SK-N-SH (cell line): Measurements from ENCODE around the gene OR2G3. TPM values are rescaled to one million over a fixed set of nuclear protein-coding genes. Genes with fewer than 3 reads are reported as not detected.

Source experiments
- CTCF ChIA-PET: fragments of 300-600, 350-600 bp; formaldehyde crosslinking; extraction: SDS; loops from one replicate; lab custom pipeline; 2021; lab: Yijun Ruan, JAX
- POLR2A ChIA-PET: fragments of 350-600 bp; sonication (Branson Sonifier 250); formaldehyde crosslinking; extraction: SDS; loops from one replicate; lab custom pipeline; 2020; ENCODE audit warnings: antibody characterized with exemption, inconsistent platforms; lab: Yijun Ruan, JAX
- DNase-seq: peaks from one replicate; pipeline ENCODE4 v3.0.0; 2012
- H2AFZ ChIP-seq: fragments of 200-600 bp; sonication (generic); 2 replicates; pipeline ENCODE4 v1.8.1; 2016; ENCODE audit warnings: antibody characterized with exemption, mild to moderate bottlenecking, low read depth
- H3F3A ChIP-seq: fragments of 200-600 bp; sonication (generic); replicated peaks from 2 replicates; pipeline ENCODE3; 2016; ENCODE audit warnings: antibody characterized with exemption, mild to moderate bottlenecking; ENCODE audit not compliant: insufficient read depth
- H3K27ac ChIP-seq, 2 experiments: fragments of 200-500 bp in 1 of 2; fragments of 200-600 bp in 1 of 2; sonication (Bioruptor generic) in 1 of 2; sonication (generic), shearing (Covaris generic) in 1 of 2; 2 replicates each; pipeline versions ENCODE4 v1.5.1 to v1.6.1; 2014 to 2016; ENCODE audit warnings: low read depth in 2 of 2, inconsistent platforms in 1 of 2, low read length in 1 of 2, mild to moderate bottlenecking in 1 of 2, mixed read lengths in 1 of 2
- H3K27me3 ChIP-seq: fragments of 200-600 bp; sonication (generic), shearing (Covaris generic); 2 replicates; pipeline ENCODE4 v1.6.1; 2016; ENCODE audit warnings: mixed run types; ENCODE audit not compliant: insufficient read depth
- H3K36me3 ChIP-seq, 2 experiments: fragments of 200-500 bp in 1 of 2; fragments of 200-600 bp in 1 of 2; sonication (Bioruptor generic) in 1 of 2; sonication (generic) in 1 of 2; replicated peaks in 1 of 2; 2 replicates each; pipeline versions ENCODE3 to v1.5.1; 2014 to 2016; ENCODE audit warnings: low read length in 1 of 2, mild to moderate bottlenecking in 1 of 2; ENCODE audit not compliant: insufficient read depth in 2 of 2, control insufficient read depth in 1 of 2
- H3K4me1 ChIP-seq, 2 experiments: fragments of 200-500 bp in 1 of 2; fragments of 200-600 bp in 1 of 2; sonication (Bioruptor generic) in 1 of 2; sonication (generic), shearing (Covaris generic) in 1 of 2; 2 replicates each; pipeline versions ENCODE4 v1.5.1 to v1.6.1; 2014 to 2016; ENCODE audit warnings: low read depth in 1 of 2, low read length in 1 of 2, mixed run types in 1 of 2; ENCODE audit not compliant: insufficient read depth in 2 of 2, control insufficient read depth in 1 of 2
- H3K4me2 ChIP-seq: fragments of 200-600 bp; sonication (generic), shearing (Covaris generic); 2 replicates; pipeline ENCODE4 v1.6.1; 2017; ENCODE audit warnings: mixed run types
- H3K4me3 ChIP-seq, 2 experiments: fragments of 200-500 bp in 1 of 2; fragments of 200-600 bp in 1 of 2; sonication (Bioruptor generic) in 1 of 2; sonication (generic), shearing (Covaris generic) in 1 of 2; 2 replicates each; pipeline versions ENCODE4 v1.5.1 to v1.8.1; 2014 to 2016; ENCODE audit warnings: low read depth in 2 of 2, inconsistent platforms in 1 of 2, low read length in 1 of 2, mild to moderate bottlenecking in 1 of 2, mixed read lengths in 1 of 2, moderate library complexity in 1 of 2
- H3K79me2 ChIP-seq: fragments of 200-600 bp; sonication (generic); 2 replicates; pipeline ENCODE4 v1.8.1; 2017; ENCODE audit warnings: mild to moderate bottlenecking; ENCODE audit not compliant: insufficient read depth
- H3K9ac ChIP-seq: fragments of 200-600 bp; sonication (generic); 2 replicates; pipeline ENCODE4 v1.6.1; 2017; ENCODE audit warnings: mixed run types
- H3K9me2 ChIP-seq: fragments of 200-600 bp; sonication (generic); 2 replicates; pipeline ENCODE4 v1.6.1; 2017; ENCODE audit warnings: mixed run types
- H3K9me3 ChIP-seq: fragments of 200-600 bp; sonication (generic); 2 replicates; pipeline ENCODE4 v1.6.1; 2017; ENCODE audit warnings: mixed run types, mild to moderate bottlenecking, moderate library complexity
- H4K20me1 ChIP-seq: fragments of 200-600 bp; sonication (generic); 2 replicates; pipeline ENCODE4 v1.6.1; 2017; ENCODE audit warnings: mild to moderate bottlenecking, mixed run types; ENCODE audit not compliant: insufficient read depth
- CHD2 ChIP-seq: fragments of 150-350 bp; IDR thresholded peaks from 2 replicates; pipeline ENCODE4 v1.6.1; 2018; ENCODE audit warnings: low read length; ENCODE audit not compliant: partially characterized antibody
- CTCF ChIP-seq: fragments of 200-600 bp; sonication (generic); IDR thresholded peaks from 2 replicates; pipeline ENCODE4 v1.6.1; 2017; ENCODE audit warnings: antibody characterized with exemption, mild to moderate bottlenecking, moderate library complexity
- ELF1 ChIP-seq: IDR thresholded peaks from 2 replicates; pipeline ENCODE4 v1.4.0; 2012
- GABPA ChIP-seq: IDR thresholded peaks from 2 replicates; pipeline ENCODE4 v1.4.0; 2012; ENCODE audit warnings: low read depth, mild to moderate bottlenecking
- IRF3 ChIP-seq: fragments of 150-350 bp; IDR thresholded peaks from 2 replicates; pipeline ENCODE4 v1.6.1; 2016; ENCODE audit warnings: mild to moderate bottlenecking, low read depth, low read length
- JUND ChIP-seq: IDR thresholded peaks from 2 replicates; pipeline ENCODE4 v1.4.0; 2012
- MAX ChIP-seq: IDR thresholded peaks from 2 replicates; pipeline ENCODE4 v1.4.0; 2012; ENCODE audit warnings: low read depth
- MEF2A ChIP-seq: IDR thresholded peaks from 2 replicates; pipeline ENCODE4 v1.4.0; 2012; ENCODE audit warnings: low read depth, borderline replicate concordance
- MXI1 ChIP-seq: IDR thresholded peaks from 2 replicates; pipeline ENCODE4 v1.6.1; 2012; ENCODE audit warnings: mild to moderate bottlenecking, low read depth, low read length, improper control_type of control experiment
- NFIC ChIP-seq: IDR thresholded peaks from 2 replicates; pipeline ENCODE4 v1.4.0; 2012; ENCODE audit warnings: borderline replicate concordance
- NRF1 ChIP-seq: IDR thresholded peaks from 2 replicates; pipeline ENCODE4 v1.6.1; 2012; ENCODE audit warnings: low read depth, mild to moderate bottlenecking, low read length
- PBX3 ChIP-seq: IDR thresholded peaks from 2 replicates; pipeline ENCODE4; 2012
- RAD21 ChIP-seq: IDR thresholded peaks from 2 replicates; pipeline ENCODE4 v1.6.1; 2012; ENCODE audit warnings: mild to moderate bottlenecking, low read length
- RXRA ChIP-seq: IDR thresholded peaks from 2 replicates; pipeline ENCODE4 v1.4.0; 2012; ENCODE audit warnings: low read depth, mild to moderate bottlenecking, borderline replicate concordance
- SMC3 ChIP-seq: IDR thresholded peaks from 2 replicates; pipeline ENCODE4 v1.6.1; 2012; ENCODE audit warnings: low read depth, low read length, improper control_type of control experiment
- TAF1 ChIP-seq: IDR thresholded peaks from 2 replicates; pipeline ENCODE4 v1.6.1; 2012; ENCODE audit warnings: low read depth, mild to moderate bottlenecking, low read length, moderate library complexity, borderline replicate concordance
- TCF12 ChIP-seq: IDR thresholded peaks from 2 replicates; pipeline ENCODE4 v1.4.0; 2012
- TEAD4 ChIP-seq: IDR thresholded peaks from 2 replicates; pipeline ENCODE4 v1.4.0; 2012; ENCODE audit warnings: mild to moderate bottlenecking, borderline replicate concordance; ENCODE audit not compliant: insufficient read depth
- USF1 ChIP-seq: IDR thresholded peaks from 2 replicates; pipeline ENCODE4 v1.4.0; 2012; ENCODE audit warnings: low read depth, borderline replicate concordance
- USF2 ChIP-seq: fragments of 150-350 bp; IDR thresholded peaks from 2 replicates; pipeline ENCODE4 v1.6.1; 2017; ENCODE audit warnings: antibody characterized with exemption, low read length, low read depth, borderline replicate concordance
- WGBS: methylation state at CpG from one replicate; pipeline ENCODE4 v1.1.6; 2017; ENCODE audit warnings: low lambda C conversion rate; 5-methylcytosine and 5-hydroxymethylcytosine counted together
- polyA plus RNA-seq, 3 experiments: library from polyadenylated mRNA; depleted of rRNA; stranded (reverse); fragments of >200 nt; gene quantifications; 2 replicates each; pipeline ENCODE4 v1.2.3, GENCODE V29; 2012

Gene OR2G3
- polyA plus RNA-seq, 1 of the 3 experiments (the other 2 are of a cell fraction) = not detected

- DNase-seq = no peak
- Histone ChIP-seq H3K36me3 (no peaks in the 10 kb centered on the region), H3K4me3 (no peak overlapping the region), H3K9ac (no peak overlapping the region), H3K4me2 (no peak overlapping the region), H3K27me3 (no peaks in the 10 kb centered on the region), H3F3A (no peaks in the 10 kb centered on the region), H3K4me1 (no peaks in the 10 kb centered on the region), H2AFZ (no peak overlapping the region), H3K9me2 (no peaks in the 10 kb centered on the region), H4K20me1 (no peaks in the 10 kb centered on the region), H3K27ac (no peak overlapping the region), H3K79me2 (no peaks in the 10 kb centered on the region), H3K9me3 (no peaks in the 10 kb centered on the region)
- CTCF ChIA-PET = no interaction called here
- POLR2A ChIA-PET = no interaction called here
- TF ChIP-seq JUND = no peak
- TF ChIP-seq TCF12 = no peak
- no peak for TF ChIP-seq TAF1
- no peak for TF ChIP-seq RAD21
- TF ChIP-seq CHD2 = no peak
- TF ChIP-seq USF1 = no peak
- no peak for TF ChIP-seq PBX3
- no peak for TF ChIP-seq MEF2A
- no peak for TF ChIP-seq ELF1
- TF ChIP-seq NRF1 = no peak
- no peak for TF ChIP-seq GABPA
- no peak for TF ChIP-seq MAX
- no peak for TF ChIP-seq MXI1
- no peak for TF ChIP-seq USF2
- TF ChIP-seq CTCF = no peak
- no peak for TF ChIP-seq RXRA
- no peak for TF ChIP-seq NFIC
- no peak for TF ChIP-seq IRF3
- no peak for TF ChIP-seq TEAD4
- TF ChIP-seq SMC3 = no peak
- WGBS = 0% methylated on average over 2 of the region's 2 CpGs
Measured at GRCh38 chr1:247647864-247648263, 42.5 kb downstream of the OR2G3 start.
